Endodermal cell (in vitro differentiated cells): Measurements from ENCODE around the gene PDE6D. TPM values are rescaled to one million over a fixed set of nuclear protein-coding genes. Genes with fewer than 3 reads are reported as not detected.

Experiments
- DNase-seq: peaks from one replicate; pipeline ENCODE4 v3.0.0-alpha.2; 2017
- H3K27ac ChIP-seq: 2 replicates; pipeline ENCODE4 v1.5.1; 2013; ENCODE audit warnings: mild to moderate bottlenecking, low read depth, low read length, moderate library complexity
- H3K27me3 ChIP-seq: 2 replicates; pipeline ENCODE4 v1.6.1; 2013; ENCODE audit warnings: mild to moderate bottlenecking, low read length, moderate library complexity; ENCODE audit not compliant: insufficient read depth, control insufficient read depth, poor library complexity, severe bottlenecking
- H3K36me3 ChIP-seq: 2 replicates; pipeline ENCODE4 v1.7.0; 2013; ENCODE audit warnings: mild to moderate bottlenecking, low read length, moderate library complexity; ENCODE audit not compliant: control insufficient read depth, insufficient read depth
- H3K4me1 ChIP-seq: one replicate; pipeline ENCODE4 v1.7.0; 2013; ENCODE audit warnings: low read length; ENCODE audit not compliant: control insufficient read depth, insufficient read depth
- H3K4me3 ChIP-seq: 2 replicates; pipeline ENCODE4 v1.5.1; 2013; ENCODE audit warnings: mild to moderate bottlenecking, low read length, moderate library complexity
- H3K9ac ChIP-seq: 2 replicates; pipeline ENCODE4 v1.6.1; 2013; ENCODE audit warnings: mild to moderate bottlenecking, low read length, moderate library complexity; ENCODE audit not compliant: poor library complexity, severe bottlenecking; ENCODE audit errors: extremely low read depth
- H3K9me3 ChIP-seq: 2 replicates; pipeline ENCODE4 v1.6.1; 2013; ENCODE audit warnings: mild to moderate bottlenecking, low read length, moderate library complexity; ENCODE audit not compliant: control insufficient read depth
- H3K27ac Mint-ChIP-seq: 2 replicates; pipeline ENCODE4 v1.8.0; 2020; ENCODE audit warnings: mixed read lengths
- H3K27me3 Mint-ChIP-seq: 2 replicates; pipeline ENCODE4 v1.8.0; 2021; ENCODE audit warnings: mild to moderate bottlenecking, mixed read lengths; ENCODE audit not compliant: insufficient read depth
- H3K36me3 Mint-ChIP-seq: 2 replicates; pipeline ENCODE4 v1.8.0; 2020; ENCODE audit warnings: low read depth, mixed read lengths
- H3K4me1 Mint-ChIP-seq: 2 replicates; pipeline ENCODE4 v1.8.0; 2020; ENCODE audit warnings: mixed read lengths
- H3K4me3 Mint-ChIP-seq: 2 replicates; pipeline ENCODE4 v1.8.0; 2020; ENCODE audit warnings: mild to moderate bottlenecking, moderate library complexity, mixed read lengths
- H3K9me3 Mint-ChIP-seq: 2 replicates; pipeline ENCODE4 v1.8.0; 2020; ENCODE audit warnings: mild to moderate bottlenecking, mixed read lengths
- CTCF ChIP-seq: fragments of 200-600 bp; sonication (generic); conservative IDR thresholded peaks from 2 replicates; pipeline ENCODE4 v1.5.0; 2021; ENCODE audit warnings: antibody characterized with exemption, mild to moderate bottlenecking
- WGBS, 2 experiments: methylation state at CpG; one replicate each; pipeline versions ENCODE4 v1.1.5 to v1.1.7; 2013; ENCODE audit warnings: missing lambda C conversion rate in 2 of 2, mixed read lengths in 1 of 2; ENCODE audit not compliant: insufficient coverage in 1 of 2, insufficient read length in 1 of 2; 5-methylcytosine and 5-hydroxymethylcytosine counted together
- total RNA-seq, 2 donors: library from RNA; stranded (reverse); fragmentation: NEBNext Ultra II Directional in 1 of 2; extraction: Animal tissue kit (Norgen Biotek cat#: 25700) in 1 of 2; gene quantifications; 2 replicates in 1 of 2; 3 replicates in 1 of 2; pipeline ENCODE4 v1.2.1, GENCODE V29; 2021

Gene PDE6D
- total RNA-seq, 2 donors from 2014 or later, result 24.7 to 25.5 TPM

GRCh38 chr2:231769170-231770136, 11.6 kb downstream of the PDE6D start:
- H3K4me3 Mint-ChIP-seq, result no peak overlapping the region
- Histone ChIP-seq H3K4me1 (no peaks in the 10 kb centered on the region), H3K36me3 (no peaks in the 10 kb centered on the region), H3K9me3 (no peaks in the 10 kb centered on the region), H3K9ac (no peak overlapping the region), H3K27ac (no peak overlapping the region), H3K27me3 (no peaks in the 10 kb centered on the region), H3K4me3 (no peak overlapping the region)
- peaks cover 3% of the 10 kb centered on the region for H3K4me1 Mint-ChIP-seq
- H3K9me3 Mint-ChIP-seq, result no peaks in the 10 kb centered on the region
- no peak overlapping the region for H3K27ac Mint-ChIP-seq
- WGBS, 2 experiments, result 91 to 97% methylated on average over 5 to 6 of the region's 6 CpGs
- no peaks in the 10 kb centered on the region for H3K36me3 Mint-ChIP-seq
- peaks cover 3% of the 10 kb centered on the region for H3K27me3 Mint-ChIP-seq
- DNase-seq, result no peak
- no peak for TF ChIP-seq CTCF

- no peak overlapping the region for H3K27ac ChIP-seq
- Mint-ChIP-seq H3K4me3 (no peak overlapping the region), H3K4me1 (peaks cover 3% of the 10 kb centered on the region), H3K9me3 (no peaks in the 10 kb centered on the region), H3K27me3 (peaks cover 3% of the 10 kb centered on the region), H3K27ac (no peak overlapping the region), H3K36me3 (no peaks in the 10 kb centered on the region)
- no peaks in the 10 kb centered on the region for H3K36me3 ChIP-seq
- H3K4me3 ChIP-seq, result no peak overlapping the region
- H3K9me3 ChIP-seq, result no peaks in the 10 kb centered on the region
- no peak for DNase-seq
- no peak for TF ChIP-seq CTCF
- H3K9ac ChIP-seq, result no peak overlapping the region
- no peaks in the 10 kb centered on the region for H3K4me1 ChIP-seq
- H3K27me3 ChIP-seq, result no peaks in the 10 kb centered on the region
Measured at GRCh38 chr2:231765496-231765929, 15.6 kb downstream of the PDE6D start.

GRCh38 chr2:231764760-231765159, 16.3 kb downstream of the PDE6D start:
- no peaks in the 10 kb centered on the region for H3K4me1 ChIP-seq
- H3K27me3 ChIP-seq, result no peaks in the 10 kb centered on the region
- Mint-ChIP-seq H3K4me3 (no peak overlapping the region), H3K27me3 (peaks cover 3% of the 10 kb centered on the region), H3K4me1 (peaks cover 3% of the 10 kb centered on the region), H3K36me3 (no peaks in the 10 kb centered on the region), H3K27ac (no peak overlapping the region), H3K9me3 (no peaks in the 10 kb centered on the region)
- H3K9ac ChIP-seq, result no peak overlapping the region
- no peak for TF ChIP-seq CTCF
- H3K36me3 ChIP-seq, result no peaks in the 10 kb centered on the region
- H3K27ac ChIP-seq, result no peak overlapping the region
- no peak for DNase-seq
- no peak overlapping the region for H3K4me3 ChIP-seq
- no peaks in the 10 kb centered on the region for H3K9me3 ChIP-seq
- WGBS, 2 experiments, result 96% methylated on average over 4 of the region's 4 CpGs; no CpG with 5 or more reads in 1 of the 2 experiments
